Measurements from ENCODE around the gene COMP.

The COMP gene

DNA sequence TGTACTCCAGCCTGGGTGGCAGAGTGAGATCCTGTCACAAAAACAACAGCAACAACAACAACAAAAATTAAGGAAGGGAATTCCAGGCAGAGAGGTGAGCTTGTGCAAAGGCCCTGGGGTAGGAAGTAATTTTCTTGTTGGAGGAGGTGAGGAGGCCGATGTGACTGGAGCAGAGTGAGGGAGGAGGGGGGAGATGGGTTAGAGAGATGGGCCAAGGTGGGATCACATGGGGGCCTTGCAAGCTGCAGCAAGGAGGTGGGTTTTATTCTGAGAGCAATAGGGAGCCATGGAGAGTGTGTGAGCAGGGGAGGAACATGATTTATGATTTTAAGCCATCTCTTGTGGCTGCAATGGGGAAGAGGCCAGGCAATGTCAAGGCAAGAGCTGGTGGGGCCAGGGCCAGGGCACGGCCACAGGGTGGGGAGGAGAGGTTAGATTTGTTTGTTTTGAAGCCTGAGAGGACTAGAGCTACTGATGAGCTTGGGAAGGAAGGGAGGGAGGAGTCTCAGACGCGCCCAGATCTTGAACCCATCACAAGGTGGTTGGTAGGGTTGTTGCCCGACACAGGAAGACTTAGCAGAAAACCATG is 12.5 kb upstream of the COMP start:
- DNase-seq (ENCODE audit: low read depth) = no peak

DNA sequence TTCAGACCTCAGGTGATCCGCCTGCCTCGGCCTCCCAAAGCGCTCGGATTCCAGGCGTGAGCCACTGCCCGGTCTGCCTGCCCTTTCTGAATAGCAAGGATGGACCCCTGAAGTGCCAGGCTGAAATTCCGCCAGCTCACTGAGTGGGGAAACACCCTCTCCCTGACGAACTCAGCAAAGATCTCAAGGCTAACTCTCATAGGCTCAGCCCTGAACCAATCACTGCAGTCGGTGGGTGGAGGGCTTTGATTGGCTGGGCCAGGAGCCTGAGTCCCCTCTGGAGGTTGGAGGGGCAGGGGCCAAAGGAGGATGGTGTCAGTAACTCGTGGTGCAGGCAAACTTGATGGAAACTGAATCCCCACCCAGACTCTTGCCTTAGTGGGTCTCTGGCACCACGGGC is 11.2 kb upstream of the COMP start:
- no peak for DNase-seq (ENCODE audit: low read depth)

- DNase-seq (ENCODE audit: low read depth) = no peak
These were observed 9.5 kb upstream of the COMP start for GRCh38 chr19:18800636-18801035.

- DNase-seq (ENCODE audit: low read depth) = no peak
These were observed 9.0 kb upstream of the COMP start for GRCh38 chr19:18800079-18800478.

- DNase-seq (ENCODE audit: low read depth) = no peak
These were observed 8.4 kb upstream of the COMP start for GRCh38 chr19:18799389-18799970.

GRCh38 chr19:18798384-18799352 is 7.6 kb upstream of the COMP start:
- no peak for DNase-seq (ENCODE audit: low read depth)

DNA sequence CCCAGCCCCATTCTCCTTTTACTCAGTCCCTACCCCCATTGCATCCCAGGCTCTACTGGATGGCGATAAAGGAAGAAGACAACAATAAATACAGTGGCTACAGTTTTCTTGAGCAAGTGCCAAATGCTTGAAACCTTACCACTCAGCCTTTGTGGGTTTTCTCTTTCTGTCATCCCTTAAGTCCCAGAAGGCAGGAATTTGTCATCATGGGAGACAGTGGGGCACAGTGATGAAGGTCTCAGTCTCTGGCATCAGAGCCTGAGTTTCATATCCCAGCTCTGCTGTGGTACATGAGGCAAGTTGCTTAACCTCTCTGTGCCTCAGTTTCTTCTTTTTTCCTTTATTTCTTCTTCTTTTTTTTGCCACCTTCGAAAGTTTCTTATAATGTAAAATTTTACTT is 5.1 kb upstream of the COMP start:
- DNase-seq (ENCODE audit: low read depth) = no peak

- no peak for DNase-seq (ENCODE audit: low read depth)
These were observed 4.4 kb upstream of the COMP start for GRCh38 chr19:18795540-18795939.

DNA sequence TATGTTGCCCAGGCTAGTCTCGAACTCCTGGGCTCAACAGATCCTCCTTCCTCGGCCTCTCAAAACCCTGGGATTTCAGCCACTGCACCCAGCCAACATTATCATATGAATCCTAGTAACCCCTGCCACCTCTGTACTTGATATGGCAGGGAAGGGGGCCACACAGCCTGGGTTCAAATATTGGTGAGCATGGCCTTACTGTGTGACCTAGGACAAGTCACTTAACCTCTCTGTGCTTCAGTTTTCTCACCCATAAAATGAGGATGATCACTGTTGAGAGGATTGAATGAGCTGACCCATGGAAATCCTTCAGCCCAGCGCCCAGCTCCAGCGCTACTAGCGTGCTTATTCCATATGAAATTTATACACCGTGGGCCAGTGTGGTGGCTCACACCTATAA is 3.6 kb upstream of the COMP start:
- no peak for DNase-seq (ENCODE audit: low read depth)

DNA sequence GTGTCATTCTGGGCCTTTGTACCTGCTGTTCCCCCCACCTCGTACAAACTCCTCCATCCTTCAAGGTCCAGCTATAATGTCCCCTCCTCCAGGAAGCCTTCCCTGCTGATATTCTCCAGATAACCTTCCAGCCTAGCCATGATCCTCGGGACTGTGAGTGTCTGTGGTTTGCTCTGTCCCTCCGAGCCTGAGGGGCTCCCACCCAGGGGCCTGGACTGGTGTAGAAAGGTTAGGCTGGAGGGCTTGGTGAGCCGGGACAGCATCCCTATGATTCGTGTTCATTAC is 2.9 kb upstream of the COMP start:
- no peak for DNase-seq (ENCODE audit: low read depth)

DNA sequence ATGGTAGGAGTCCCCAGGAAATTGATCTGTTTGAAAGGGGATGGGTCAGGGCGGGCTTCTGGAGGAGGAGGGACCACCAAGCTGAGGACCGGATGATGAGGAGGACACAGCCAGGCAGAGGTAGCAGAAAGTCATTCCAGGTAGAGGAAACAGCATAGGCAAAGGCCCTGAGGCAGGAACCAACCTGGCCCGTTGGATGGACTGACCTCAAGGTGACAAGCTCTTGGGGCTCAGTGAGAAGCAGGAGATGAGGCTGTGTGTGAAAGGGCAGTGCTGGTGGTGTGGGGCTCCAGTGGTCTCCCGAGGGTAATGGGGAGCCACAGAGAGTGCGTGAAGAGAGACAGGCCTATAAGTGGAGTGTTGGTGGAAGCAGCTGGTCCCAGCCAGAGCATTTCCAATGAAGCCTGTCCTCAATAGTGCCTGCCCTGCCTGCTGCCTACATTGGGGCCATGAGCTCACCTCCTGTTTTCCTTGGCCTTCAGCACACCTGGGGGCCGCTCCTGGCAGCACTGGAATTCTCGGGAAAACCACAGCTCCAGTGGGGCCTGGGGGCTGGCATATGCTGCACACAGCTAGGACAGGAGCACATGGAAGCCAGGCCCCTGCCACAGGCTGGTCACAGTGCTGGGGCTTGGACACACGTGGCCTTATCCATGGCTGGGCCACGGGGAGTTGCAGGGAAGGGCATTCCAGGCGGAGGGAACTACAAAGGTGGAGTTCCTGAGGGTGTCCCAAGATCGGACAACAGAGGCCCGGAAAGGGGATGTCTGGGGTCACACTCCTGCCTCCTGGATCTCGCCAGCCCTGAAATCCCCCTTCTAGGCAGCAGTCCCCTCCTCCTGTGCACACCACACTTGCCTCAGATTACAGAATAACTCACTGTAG is 2.3 kb upstream of the COMP start:
- no peak for DNase-seq (ENCODE audit: low read depth)

- no peak for DNase-seq (ENCODE audit: low read depth)
These were observed 1.6 kb upstream of the COMP start for GRCh38 chr19:18792661-18793060.

- no peak for DNase-seq (ENCODE audit: low read depth)
These were observed 192 bp upstream of the COMP start for GRCh38 chr19:18791315-18791678.

- no peak for DNase-seq (ENCODE audit: low read depth)
These were observed 1.1 kb downstream of the COMP start for GRCh38 chr19:18789883-18790565.

DNA sequence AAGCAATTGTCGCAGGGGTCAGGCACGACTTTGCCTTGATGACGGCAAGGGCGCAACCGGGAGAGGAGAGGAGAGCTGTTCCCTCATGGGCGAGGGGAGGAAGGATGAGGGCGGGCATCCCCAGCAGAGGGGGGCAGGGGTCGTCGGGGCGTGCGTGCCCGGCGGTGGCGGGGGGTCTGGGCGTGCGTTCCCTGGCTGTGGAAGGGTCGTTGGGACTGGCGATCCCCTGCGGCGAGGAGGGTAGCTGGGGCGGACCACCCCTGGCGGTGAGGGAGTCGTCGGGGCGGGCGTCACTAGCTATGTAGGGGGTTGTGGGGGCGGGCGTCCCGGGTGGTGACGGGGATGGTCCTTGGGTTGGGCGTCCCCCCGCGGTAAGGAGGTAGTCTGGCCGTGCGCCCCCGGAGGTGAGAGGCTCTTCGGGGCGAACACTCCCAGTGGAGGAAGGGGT is 1.7 kb downstream of the COMP start:
- DNase-seq (ENCODE audit: low read depth) = no peak

GRCh38 chr19:18788529-18789421 is 2.3 kb downstream of the COMP start:
- no peak for DNase-seq (ENCODE audit: low read depth)

GRCh38 chr19:18785179-18786124 is 5.7 kb downstream of the COMP start:
- peak; percentile 55 for DNase-seq (ENCODE audit: low read depth)

DNA sequence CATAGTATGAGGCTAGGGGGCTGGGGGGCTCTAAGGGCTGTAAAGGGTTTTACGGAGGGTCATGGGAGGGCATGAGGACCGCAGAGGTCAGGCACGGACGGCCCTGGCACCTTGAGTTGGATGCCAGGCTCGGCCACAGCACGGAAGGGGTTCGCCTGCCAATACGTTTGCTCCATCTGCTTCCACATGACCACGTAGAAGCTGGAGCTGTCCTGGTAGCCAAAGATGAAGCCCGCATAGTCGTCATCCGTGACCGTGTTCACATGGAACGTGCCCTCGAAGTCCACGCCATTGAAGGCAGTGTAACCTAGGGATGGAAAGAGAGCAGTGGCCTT is 6.4 kb downstream of the COMP start:
- no peak for DNase-seq (ENCODE audit: low read depth)

GRCh38 chr19:18783958-18784785 is 6.9 kb downstream of the COMP start:
- no peak for DNase-seq (ENCODE audit: low read depth)
